GM12878 (cell line): ENCODE results near the gene CLEC7A. TPM values are rescaled to one million over a fixed set of nuclear protein-coding genes. Genes with fewer than 3 reads are reported as not detected.

Experiments
- ATAC-seq: fragments of 200-7000 bp; cut with Tn5 transposase; 3 replicates; pipeline ENCODE4 v1.9.1; 2020; ENCODE audit warnings: mild to moderate bottlenecking, moderate library complexity
- BruUV-seq: library from RNA; stranded (reverse); fragments of 400-500 nt; replicated peaks from 2 replicates; lab custom pipeline; 2021; lab: Mats Ljungman, UMichigan
- CTCF ChIA-PET: fragments of 300-600 bp; sonication (Branson Sonifier 250); formaldehyde crosslinking; extraction: SDS; loops from one replicate; lab custom pipeline; 2021; ENCODE audit warnings: inconsistent platforms; lab: Yijun Ruan, JAX
- POLR2A ChIA-PET: fragments of 350-600 bp; formaldehyde crosslinking; extraction: SDS; loops from one replicate; lab custom pipeline; 2021; ENCODE audit warnings: inconsistent platforms; lab: Charles Lee
- RAD21 ChIA-PET: fragments of 300-600 bp; sonication (Branson Sonifier 250); formaldehyde crosslinking; loops from one replicate; lab custom pipeline; 2023; ENCODE audit warnings: antibody characterized with exemption; ENCODE audit not compliant: unreplicated experiment; lab: Charles Lee
- SMC1A ChIA-PET: fragments of 300-600 bp; sonication (Branson Sonifier 250); formaldehyde crosslinking; loops from one replicate; lab custom pipeline; 2023; ENCODE audit not compliant: unreplicated experiment, uncharacterized antibody; lab: Charles Lee
- DNase-seq: peaks from one replicate; pipeline ENCODE4 v3.0.0-alpha.2; 2011; ENCODE audit warnings: low read depth, low spot score
- FAIRE-seq: peaks from 3 replicates; lab custom pipeline; 2011; peaks lifted over from hg19 to GRCh38; lab: Jason Lieb, UNC
- H2AFZ ChIP-seq: 2 replicates; pipeline ENCODE4 v1.6.0; 2011; ENCODE audit warnings: low read depth, low read length, control low read depth; ENCODE audit not compliant: control insufficient read depth
- H3K27ac ChIP-seq: 2 replicates; pipeline ENCODE4 v1.5.1; 2011; ENCODE audit warnings: control low read depth; ENCODE audit not compliant: control insufficient read depth, insufficient read depth
- H3K27me3 ChIP-seq, 2 experiments: replicated peaks in 1 of 2; 2 replicates each; pipeline versions ENCODE4 v1.6.0 to v1.6.1; 2011; ENCODE audit warnings: low read length in 1 of 2; ENCODE audit not compliant: control insufficient read depth in 2 of 2, insufficient read depth in 2 of 2
- H3K36me3 ChIP-seq, 2 experiments: 2 replicates each; pipeline ENCODE4 v1.5.1; 2011; ENCODE audit warnings: low read length in 1 of 2; ENCODE audit not compliant: control insufficient read depth in 2 of 2, insufficient read depth in 2 of 2
- H3K4me1 ChIP-seq: 2 replicates; pipeline ENCODE4 v1.6.1; 2011; ENCODE audit warnings: mild to moderate bottlenecking, low read length, moderate library complexity, mixed read lengths; ENCODE audit not compliant: control insufficient read depth, insufficient read depth
- H3K4me2 ChIP-seq: 2 replicates; pipeline ENCODE4 v1.6.0; 2011; ENCODE audit warnings: control low read depth; ENCODE audit not compliant: control insufficient read depth, insufficient read depth
- H3K4me3 ChIP-seq: fragments of 200-600 bp; sonication (generic); 2 replicates; pipeline ENCODE4 v1.5.1; 2016
- H3K79me2 ChIP-seq: 2 replicates; pipeline ENCODE4 v1.6.0; 2011; ENCODE audit warnings: low read length; ENCODE audit not compliant: control insufficient read depth, insufficient read depth
- H3K9ac ChIP-seq: 2 replicates; pipeline ENCODE4 v1.8.0; 2011; ENCODE audit warnings: low read length, control low read depth, mixed read lengths; ENCODE audit not compliant: control insufficient read depth, insufficient read depth
- H3K9me3 ChIP-seq: replicated peaks from 3 replicates; pipeline ENCODE4 v1.5.1; 2011; ENCODE audit warnings: mild to moderate bottlenecking, low read length; ENCODE audit not compliant: control insufficient read depth, insufficient read depth
- H4K20me1 ChIP-seq: 2 replicates; pipeline ENCODE4 v1.6.0; 2011; ENCODE audit not compliant: control insufficient read depth, insufficient read depth
- BACH1 ChIP-seq: fragments of 450-650 bp; IDR thresholded peaks from 2 replicates; pipeline ENCODE4 v1.6.1; 2017; ENCODE audit warnings: mild to moderate bottlenecking, borderline replicate concordance
- CREB1 ChIP-seq: IDR thresholded peaks from 2 replicates; pipeline ENCODE4 v1.6.1; 2012; ENCODE audit warnings: low read depth, mild to moderate bottlenecking, inconsistent platforms
- HSF1 ChIP-seq: fragments of 150-350 bp; IDR thresholded peaks from 2 replicates; pipeline ENCODE4 v1.6.1; 2014; ENCODE audit warnings: mild to moderate bottlenecking, low read depth, low read length
- IKZF2 ChIP-seq, 2 experiments: fragments of 450-650 bp; IDR thresholded peaks; 2 replicates each; pipeline ENCODE4 v1.6.1; 2017; ENCODE audit warnings: mild to moderate bottlenecking in 2 of 2, moderate library complexity in 2 of 2
- MXI1 ChIP-seq: fragments of 150-350 bp; IDR thresholded peaks from 2 replicates; pipeline ENCODE4 v1.6.1; 2011; ENCODE audit warnings: low read depth, mild to moderate bottlenecking, inconsistent platforms, low read length, improper control_type of control experiment
- NFIC ChIP-seq: IDR thresholded peaks from 2 replicates; pipeline ENCODE4 v1.6.1; 2012; ENCODE audit warnings: low read depth, mild to moderate bottlenecking, inconsistent platforms, low read length, moderate library complexity
- NFXL1 ChIP-seq: fragments of 450-650 bp; IDR thresholded peaks from 2 replicates; pipeline ENCODE4 v1.6.1; 2017; ENCODE audit warnings: antibody characterized with exemption, mild to moderate bottlenecking, borderline replicate concordance
- NFYB ChIP-seq: IDR thresholded peaks from 2 replicates; pipeline ENCODE4 v1.6.1; 2011; ENCODE audit warnings: low read depth, mild to moderate bottlenecking, low read length, improper control_type of control experiment, moderate library complexity; ENCODE audit not compliant: insufficient read depth
- NR2F1 ChIP-seq: fragments of 450-650 bp; conservative IDR thresholded peaks from 2 replicates; pipeline ENCODE4 v1.6.1; 2017; ENCODE audit warnings: mild to moderate bottlenecking
- PBX3 ChIP-seq: IDR thresholded peaks from 2 replicates; pipeline ENCODE4 v1.6.1; 2011; ENCODE audit warnings: mild to moderate bottlenecking, low read depth, low read length, moderate library complexity; ENCODE audit not compliant: insufficient replicate concordance
- POLR2A ChIP-seq: IDR thresholded peaks from 2 replicates; pipeline ENCODE4 v1.6.1; 2011; ENCODE audit warnings: low read depth, mild to moderate bottlenecking, low read length
- RAD21 ChIP-seq: IDR thresholded peaks from 2 replicates; pipeline ENCODE4 v1.6.1; 2011; ENCODE audit warnings: mild to moderate bottlenecking, low read depth, low read length, moderate library complexity; ENCODE audit not compliant: insufficient read depth
- RB1 ChIP-seq: fragments of 450-650 bp; formaldehyde crosslinking; IDR thresholded peaks from 2 replicates; pipeline ENCODE4 v1.6.1; 2017; ENCODE audit warnings: mild to moderate bottlenecking, borderline replicate concordance
- RUNX3 ChIP-seq: IDR thresholded peaks from 2 replicates; pipeline ENCODE4 v1.6.1; 2012; ENCODE audit warnings: low read length, inconsistent platforms
- SMC3 ChIP-seq: IDR thresholded peaks from 2 replicates; pipeline ENCODE4 v1.6.1; 2011; ENCODE audit warnings: low read length, improper control_type of control experiment, borderline replicate concordance
- SPI1 ChIP-seq: IDR thresholded peaks from 2 replicates; pipeline ENCODE4 v1.6.1; 2011; ENCODE audit warnings: low read depth, mild to moderate bottlenecking, low read length, moderate library complexity, borderline replicate concordance; ENCODE audit not compliant: insufficient read depth
- YY1 ChIP-seq: IDR thresholded peaks from 2 replicates; pipeline ENCODE4 v1.6.1; 2011; ENCODE audit warnings: low read depth, mild to moderate bottlenecking, low read length
- ZBTB33 ChIP-seq: fragments of 450-650 bp; IDR thresholded peaks from 2 replicates; pipeline ENCODE4 v1.6.1; 2017; ENCODE audit warnings: mild to moderate bottlenecking
- ZNF24 ChIP-seq: fragments of 450-650 bp; IDR thresholded peaks from 2 replicates; pipeline ENCODE4 v1.6.1; 2017; ENCODE audit warnings: antibody characterized with exemption, mild to moderate bottlenecking
- WGBS: methylation state at CpG from one replicate; pipeline ENCODE4 v1.1.6; 2016; ENCODE audit warnings: low lambda C conversion rate; ENCODE audit not compliant: insufficient replicate concordance, insufficient coverage; ENCODE audit errors: missing lambda C conversion rate; 5-methylcytosine and 5-hydroxymethylcytosine counted together
- in situ Hi-C: fragments of 300-500 bp; cut with MboI; formaldehyde crosslinking; loops from 9 replicates; pipeline ENCODE4 v1.14.3; 2018; ENCODE audit warnings: mixed read lengths
- intact Hi-C: fragments of 100-400 bp; cut with micrococcal nuclease; formaldehyde crosslinking; loops from one replicate; pipeline ENCODE4 v1.14.2; 2022; ENCODE audit not compliant: unreplicated experiment
- polyA plus RNA-seq, 11 experiments: library from polyadenylated mRNA; depleted of rRNA in 4 of 11; unstranded in 6 of 11; stranded (reverse) in 5 of 11; fragments of >200 nt; fragmentation: Nextera tagmentation in 4 of 11; fragmentation: Illumina TruSeq in 1 of 11; extraction: Ambion mirVana in 4 of 11; extraction: Trizol in 1 of 11; gene quantifications; 1 replicate in 1 of 11; 2 replicates in 10 of 11; pipeline versions ENCODE4 v1.2.1 to v1.2.3, GENCODE V29; 2011 to 2016; ENCODE audit warnings: inconsistent platforms in 2 of 11, missing spikeins in 2 of 11, low read depth in 1 of 11
- total RNA-seq, 4 experiments: library from RNA; depleted of rRNA in 3 of 4; stranded (reverse); fragments of >200 nt in 3 of 4; fragmentation: Illumina TruSeq in 1 of 4; extraction: Trizol in 1 of 4; gene quantifications; 2 replicates each; pipeline versions ENCODE4 v1.2.1 to v1.2.3, GENCODE V29; 2013 to 2021

Gene CLEC7A
- total and polyA plus RNA-seq, 10 of the 15 experiments (the other 5 are each of a cell fraction or from before 2014, with no cell fraction given), result not detected

GRCh38 chr12:10140001-10140400, 10.0 kb upstream of the CLEC7A start:
- BruUV-seq, result no TSS peak
- ChIA-PET POLR2A (interaction anchor here (1.3 kb wide), 1 partner anchor 326 kb away, joined by 4 read pairs; no protein-coding TSS in a partner anchor), RAD21 (interaction anchor here (0.9 to 2.2 kb wide), 9 partner anchors 10 to 397 kb away, joined by 3 to 16 read pairs (median 7); partner anchors contain the start of genes CLEC12B and CLEC7A), CTCF (interaction anchor here (0.9 to 3.6 kb wide), 22 partner anchors 10 to 397 kb away, joined by 3 to 34 read pairs (median 5); partner anchors contain the start of genes CLEC12B and CLEC7A), SMC1A (interaction anchor here (0.6 to 3.0 kb wide), 15 partner anchors 9 to 397 kb away, joined by 3 to 21 read pairs (median 4); partner anchors contain the start of genes CLEC12B and CLEC7A)
- peak; percentile 88 for FAIRE-seq
- in situ Hi-C loops (loop anchor here (5.0 kb wide), 3 partner anchors 108 to 393 kb away; partner anchors contain the start of gene CLEC9A), intact Hi-C loops (loop anchor here (1.0 to 5.0 kb wide), 4 partner anchors 106 to 393 kb away; partner anchors contain the start of gene CLEC12B)
- Histone ChIP-seq H4K20me1 (no peaks in the 10 kb centered on the region), H3K36me3 (no peaks in the 10 kb centered on the region), H2AFZ (no peak overlapping the region), H3K4me2 (no peak overlapping the region), H3K9ac (no peak overlapping the region), H3K27ac (no peak overlapping the region), H3K9me3 (no peaks in the 10 kb centered on the region), H3K4me1 (no peaks in the 10 kb centered on the region), H3K79me2 (no peaks in the 10 kb centered on the region), H3K4me3 (no peak overlapping the region), H3K27me3 (no peaks in the 10 kb centered on the region; a peak in 1 of 4 replicates)
- peak; percentile 47; the same call in 2 of the 3 replicates for ATAC-seq
- 0% methylated on average over 2 of the region's 2 CpGs for WGBS
- DNase-seq, result peak; percentile 48
- TF ChIP-seq ZNF24 (no peak), MXI1 (no peak), PBX3 (no peak), POLR2A (no peak), CREB1 (no peak), NFYB (no peak), NFXL1 (no peak), SMC3 (peak; percentile 91), YY1 (0 out of 2 replicates have a peak, but pooled peaks have one; percentile 23), NFIC (no peak), ZBTB33 (no peak), RAD21 (peak; percentile 97), SPI1 (no peak), IKZF2 (IDR thresholded peaks at IDR 0.05) (no peak), BACH1 (no peak), NR2F1 (no peak), HSF1 (no peak), RUNX3 (peak; percentile 47; the same call in 1 of the 2 replicates), RB1 (no peak)
